K562 (cell line): Measurements from ENCODE around the gene SMCO4. TPM values are rescaled to one million over a fixed set of nuclear protein-coding genes. Genes with fewer than 3 reads are reported as not detected.

Experiments used
- ATAC-seq: fragments of 200-7000 bp; cut with Tn5 transposase; 3 replicates; pipeline ENCODE4 v1.9.1; 2020; ENCODE audit warnings: moderate library complexity
- BruUV-seq: library from RNA; stranded (reverse); fragments of 400-500 nt; replicated peaks from 2 replicates; lab custom pipeline; 2021; lab: Mats Ljungman, UMichigan
- CTCF ChIA-PET: fragments of 300-600 bp; formaldehyde crosslinking; extraction: SDS; loops from one replicate; lab custom pipeline; 2021; ENCODE audit warnings: low intra/inter-chr PET ratio; lab: Yijun Ruan, JAX
- POLR2A ChIA-PET: fragments of 300-600, 350-650 bp; sonication (Branson Sonifier 250); formaldehyde crosslinking; extraction: SDS; loops from one replicate; lab custom pipeline; 2021; ENCODE audit warnings: antibody characterized with exemption, inconsistent platforms; lab: Yijun Ruan, JAX
- DNase-seq, 4 experiments: peaks; one replicate each; pipeline versions ENCODE4 v3.0.0 to v3.0.0-alpha.2; 2011 to 2018; ENCODE audit warnings: low spot score in 3 of 4, mixed read lengths in 3 of 4; ENCODE audit errors: extremely low read depth in 1 of 4
- FAIRE-seq: peaks from 2 replicates; lab custom pipeline; 2011; peaks lifted over from hg19 to GRCh38; lab: Jason Lieb, UNC
- H2AFZ ChIP-seq: 2 replicates; pipeline ENCODE4 v1.6.0; 2011; ENCODE audit warnings: low read depth, low read length, control low read depth, inconsistent platforms
- H3K27ac ChIP-seq: fragments of 200-600 bp; 3 replicates; pipeline ENCODE4 v1.8.0; 2011; ENCODE audit warnings: low read depth, mild to moderate bottlenecking, control low read depth, inconsistent platforms, low read length, moderate library complexity, mixed read lengths; ENCODE audit errors: extremely low read depth
- H3K27me3 ChIP-seq, 2 experiments: fragments of 300-600 bp in 1 of 2; 2 replicates in 1 of 2; 3 replicates in 1 of 2; pipeline versions ENCODE4 v1.6.0 to v1.8.0; 2011; ENCODE audit warnings: inconsistent platforms in 2 of 2, low read length in 2 of 2, mild to moderate bottlenecking in 1 of 2, mixed read lengths in 1 of 2, moderate library complexity in 1 of 2; ENCODE audit not compliant: control insufficient read depth in 2 of 2, insufficient read depth in 2 of 2
- H3K36me3 ChIP-seq: fragments of 300-600 bp; 3 replicates; pipeline ENCODE4 v1.8.0; 2011; ENCODE audit warnings: mild to moderate bottlenecking, low read length, inconsistent platforms; ENCODE audit not compliant: control insufficient read depth, insufficient read depth
- H3K4me1 ChIP-seq, 2 experiments: fragments of 200-600 bp in 1 of 2; replicated peaks in 1 of 2; 2 replicates in 1 of 2; 3 replicates in 1 of 2; pipeline versions ENCODE4 v1.5.1 to v1.8.0; 2011; ENCODE audit warnings: inconsistent platforms in 2 of 2, low read length in 2 of 2, mild to moderate bottlenecking in 1 of 2, mixed read lengths in 1 of 2, moderate library complexity in 1 of 2; ENCODE audit not compliant: control insufficient read depth in 2 of 2, insufficient read depth in 2 of 2
- H3K4me2 ChIP-seq: 2 replicates; pipeline ENCODE4 v1.6.1; 2011; ENCODE audit warnings: low read length, control low read depth, inconsistent platforms, mixed read lengths; ENCODE audit not compliant: insufficient read depth
- H3K4me3 ChIP-seq: fragments of 200-600 bp; sonication (generic), shearing (Covaris generic); 2 replicates; pipeline ENCODE4 v1.5.1; 2016; ENCODE audit warnings: control low read depth, inconsistent platforms
- H3K79me2 ChIP-seq: fragments of 200-600 bp; 3 replicates; pipeline ENCODE4 v1.8.0; 2011; ENCODE audit warnings: low read length, inconsistent platforms; ENCODE audit not compliant: control insufficient read depth, insufficient read depth
- H3K9ac ChIP-seq, 2 experiments: 2 replicates each; pipeline versions ENCODE4 v1.6.0 to v1.6.1; 2011; ENCODE audit warnings: low read depth in 2 of 2, low read length in 2 of 2, control low read depth in 1 of 2, inconsistent platforms in 1 of 2, mild to moderate bottlenecking in 1 of 2, mixed read lengths in 1 of 2; ENCODE audit not compliant: insufficient read depth in 1 of 2
- H3K9me1 ChIP-seq: one replicate; pipeline ENCODE4 v1.6.0; 2011; ENCODE audit warnings: inconsistent platforms, mild to moderate bottlenecking, low read length, moderate library complexity; ENCODE audit not compliant: control insufficient read depth, insufficient read depth
- H3K9me3 ChIP-seq: replicated peaks from 2 replicates; pipeline ENCODE4 v1.5.1; 2011; ENCODE audit warnings: low read depth, low read length, inconsistent platforms; ENCODE audit not compliant: control insufficient read depth, insufficient read depth
- H4K20me1 ChIP-seq: replicated peaks from 2 replicates; pipeline ENCODE4 v1.6.1; 2011; ENCODE audit warnings: low read length, inconsistent platforms, mixed read lengths; ENCODE audit not compliant: control insufficient read depth, insufficient read depth
- CBFA2T3 ChIP-seq: fragments of 450-650 bp; IDR thresholded peaks from 2 replicates; pipeline ENCODE4 v1.6.1; 2017
- FOXJ2 ChIP-seq: fragments of 200-800 bp; sonication (Bioruptor generic); IDR thresholded peaks from 2 replicates; pipeline ENCODE4 v1.6.1; 2016; ENCODE audit warnings: missing genetic modification characterization, missing compliant biosample characterization
- GABPA ChIP-seq: fragments of 200-800 bp; sonication (Bioruptor generic); conservative IDR thresholded peaks from 2 replicates; pipeline ENCODE4 v1.6.1; 2016; ENCODE audit warnings: low read depth, missing genetic modification characterization, missing compliant biosample characterization
- GTF2B ChIP-seq: IDR thresholded peaks from 2 replicates; pipeline ENCODE4 v1.6.1; 2011; ENCODE audit not compliant: insufficient read length; ENCODE audit errors: extremely low read depth
- MGA ChIP-seq: fragments of 450-650 bp; IDR thresholded peaks from 2 replicates; pipeline ENCODE4 v1.6.1; 2016; ENCODE audit warnings: mild to moderate bottlenecking, moderate library complexity
- MTA3 ChIP-seq: fragments of 450-650 bp; formaldehyde crosslinking; IDR thresholded peaks from 2 replicates; pipeline ENCODE4 v1.6.1; 2017; ENCODE audit warnings: mild to moderate bottlenecking, borderline replicate concordance
- POU5F1 ChIP-seq: fragments of 150-350 bp; IDR thresholded peaks from 2 replicates; pipeline ENCODE4 v1.6.1; 2014; ENCODE audit warnings: borderline replicate concordance, low read length, low read depth, mild to moderate bottlenecking; ENCODE audit not compliant: partially characterized antibody
- TCF3 ChIP-seq: sonication (generic); formaldehyde crosslinking; IDR thresholded peaks from 2 replicates; pipeline ENCODE4 v1.4.0; 2020; ENCODE audit warnings: mild to moderate bottlenecking, missing genetic modification reagents
- ZNF133 ChIP-seq: fragments of 250-450 bp; sonication (Bioruptor Pico); IDR thresholded peaks from 2 replicates; pipeline ENCODE4 v1.4.0; 2020; ENCODE audit warnings: mild to moderate bottlenecking
- ZNF717 ChIP-seq: fragments of 250-450 bp; sonication (Bioruptor Pico); IDR thresholded peaks from 2 replicates; pipeline ENCODE4 v1.5.0; 2021
- WGBS: fragments of 100-300 bp; shearing (Covaris generic); methylation state at CpG from one replicate; pipeline ENCODE4 v1.1.6; 2016; ENCODE audit warnings: low coverage, mixed read lengths; ENCODE audit not compliant: insufficient coverage; ENCODE audit errors: missing lambda C conversion rate; 5-methylcytosine and 5-hydroxymethylcytosine counted together
- in situ Hi-C: fragments of 300-500 bp; cut with MboI; formaldehyde crosslinking; loops from 4 replicates; pipeline ENCODE4 v1.15.0; 2018; ENCODE audit warnings: inconsistent platforms, mixed read lengths
- intact Hi-C: fragments of 100-400 bp; cut with micrococcal nuclease; formaldehyde crosslinking; loops from 2 replicates; pipeline ENCODE4 v1.14.2; 2022
- polyA plus RNA-seq, 8 experiments: library from polyadenylated mRNA; depleted of rRNA in 4 of 8; stranded (reverse) in 5 of 8; unstranded in 3 of 8; fragments of >200 nt; fragmentation: Nextera tagmentation in 2 of 8; fragmentation: Illumina TruSeq in 1 of 8; extraction: Ambion mirVana in 2 of 8; extraction: Trizol in 1 of 8; gene quantifications; 2 replicates each; pipeline versions ENCODE4 v1.2.1 to v1.2.3, GENCODE V29; 2011 to 2014; ENCODE audit warnings: inconsistent platforms in 1 of 8, missing spikeins in 1 of 8
- total RNA-seq, 7 experiments: library from RNA; depleted of rRNA in 6 of 7; stranded (reverse); fragments of >200 nt in 6 of 7; fragmentation: Illumina TruSeq in 2 of 7; extraction: Trizol in 2 of 7; gene quantifications; 2 replicates each; pipeline versions ENCODE4 v1.2.1 to v1.2.3, GENCODE V29; 2011 to 2021; ENCODE audit warnings: low replicate concordance in 1 of 7

SMCO4 gene
- total and polyA plus RNA-seq, 9 of the 15 experiments (the other 6 are each of a cell fraction or from before 2014, with no cell fraction given) = 1.8 to 27.8 (median 15.3) TPM

GRCh38 chr11:93490996-93491618 is 52.1 kb downstream of the SMCO4 start:
- no peaks in the 10 kb centered on the region for H3K36me3 ChIP-seq
- intact Hi-C loops (no loop called here), in situ Hi-C loops (no loop called here)
- WGBS = 26% methylated on average over 5 of the region's 5 CpGs
- no peaks in the 10 kb centered on the region for H3K27me3 ChIP-seq
- no peak overlapping the region for H3K9ac ChIP-seq
- ChIA-PET CTCF (no interaction called here), POLR2A (interaction anchor here (0.6 kb wide), 1 partner anchor 153 kb away, joined by 3 read pairs; no protein-coding TSS in a partner anchor)
- no peaks in the 10 kb centered on the region for H3K9me3 ChIP-seq
- ATAC-seq (peak; percentile 49; the same call in 2 of the 3 replicates), DNase-seq (peak in 2 of 4 experiments; percentile 21 to 27), FAIRE-seq (no peak)
- H3K4me1 ChIP-seq = peaks cover 0 to 2% of the 10 kb centered on the region in 2 experiments; a peak in 2 of 5 replicates
- BruUV-seq = no TSS peak
- no peak overlapping the region for H3K27ac ChIP-seq
- H3K4me2 ChIP-seq = no peak overlapping the region
- H3K9me1 ChIP-seq = no peaks in the 10 kb centered on the region
- H4K20me1 ChIP-seq = peaks cover 20% of the 10 kb centered on the region
- H3K4me3 ChIP-seq = no peak overlapping the region
- H2AFZ ChIP-seq = no peak overlapping the region
- H3K79me2 ChIP-seq = no peaks in the 10 kb centered on the region
- TF ChIP-seq ZNF717 = no peak
- TF ChIP-seq ZNF133 (CRISPR knock-in tag) = no peak
- no peak for TF ChIP-seq MGA
- TF ChIP-seq TCF3 (CRISPR knock-in tag) = 0 out of 2 replicates have a peak, but pooled peaks have one; percentile 37
- TF ChIP-seq CBFA2T3 = peak; percentile 57
- TF ChIP-seq FOXJ2 (tag) = peak; percentile 81
- no peak for TF ChIP-seq GABPA
- no peak for TF ChIP-seq GTF2B
- no peak for TF ChIP-seq POU5F1
- no peak for TF ChIP-seq MTA3
